ENCODE measurements around the gene ELF3.
"Not testable (repeated sequence)": the region's sequence is repeated elsewhere in the genome, so short reads cannot be mapped to it uniquely, and the experiment has no call there.

Gene ELF3

GRCh38 chr1:202036595-202037387 lies 26.4 kb downstream of the ELF3 start:
- no peak for DNase-seq

GRCh38 chr1:202037706-202038296 lies 27.4 kb downstream of the ELF3 start:
- DNase-seq = no peak

- no peak for DNase-seq
Observed at GRCh38 chr1:202038688-202039346, 28.4 kb downstream of the ELF3 start.

- DNase-seq = no peak
Observed at GRCh38 chr1:202045705-202046104, 35.3 kb downstream of the ELF3 start.

- DNase-seq = no peak
Observed at GRCh38 chr1:202046227-202046626, 35.8 kb downstream of the ELF3 start.

GRCh38 chr1:202046748-202047708 lies 36.6 kb downstream of the ELF3 start:
- no peak for DNase-seq

GRCh38 chr1:202047977-202048376 lies 37.6 kb downstream of the ELF3 start:
- no peak for DNase-seq

- no peak for DNase-seq
Observed at GRCh38 chr1:202049129-202049528, 38.7 kb downstream of the ELF3 start.

GRCh38 chr1:202054094-202054493 lies 43.7 kb downstream of the ELF3 start:
- no peak for DNase-seq

GRCh38 chr1:202054673-202055072 lies 44.3 kb downstream of the ELF3 start:
- DNase-seq = not testable (repeated sequence)

GRCh38 chr1:202056644-202057334 lies 46.4 kb downstream of the ELF3 start:
- DNase-seq = no peak

GRCh38 chr1:202057335-202057704 lies 46.9 kb downstream of the ELF3 start:
- DNase-seq = not testable (repeated sequence)

- DNase-seq = no peak
Observed at GRCh38 chr1:202058001-202058908, 47.9 kb downstream of the ELF3 start.

GRCh38 chr1:202061055-202061454 lies 50.7 kb downstream of the ELF3 start:
- no peak for DNase-seq

- not testable (repeated sequence) for DNase-seq
Observed at GRCh38 chr1:202061787-202062186, 51.4 kb downstream of the ELF3 start.

GRCh38 chr1:202062636-202063035 lies 52.2 kb downstream of the ELF3 start:
- DNase-seq = not testable (repeated sequence)

- no peak for DNase-seq
Observed at GRCh38 chr1:202063093-202063492, 52.7 kb downstream of the ELF3 start.

- DNase-seq = not testable (repeated sequence)
Observed at GRCh38 chr1:202064889-202065312, 54.5 kb downstream of the ELF3 start.
